ENCODE measurements around the gene FERD3L.
"Not testable (repeated sequence)": the region's sequence is repeated elsewhere in the genome, so short reads cannot be mapped to it uniquely, and the experiment has no call there.

Gene FERD3L, protein sequence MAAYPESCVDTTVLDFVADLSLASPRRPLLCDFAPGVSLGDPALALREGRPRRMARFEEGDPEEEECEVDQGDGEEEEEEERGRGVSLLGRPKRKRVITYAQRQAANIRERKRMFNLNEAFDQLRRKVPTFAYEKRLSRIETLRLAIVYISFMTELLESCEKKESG

GRCh38 chr7:19144661-19145433 is at the start of gene FERD3L:
TSS of gene FERD3L (minus strand) at chr7:19145421. CDS start at chr7:19145362, 59 bp downstream.
- peak within 1 kb of the TSS; percentile 33; the same call in 1 of the 2 replicates for H3K4me3 ChIP-seq (ENCODE audit: low read length)
- TF ChIP-seq, protein P1, sequence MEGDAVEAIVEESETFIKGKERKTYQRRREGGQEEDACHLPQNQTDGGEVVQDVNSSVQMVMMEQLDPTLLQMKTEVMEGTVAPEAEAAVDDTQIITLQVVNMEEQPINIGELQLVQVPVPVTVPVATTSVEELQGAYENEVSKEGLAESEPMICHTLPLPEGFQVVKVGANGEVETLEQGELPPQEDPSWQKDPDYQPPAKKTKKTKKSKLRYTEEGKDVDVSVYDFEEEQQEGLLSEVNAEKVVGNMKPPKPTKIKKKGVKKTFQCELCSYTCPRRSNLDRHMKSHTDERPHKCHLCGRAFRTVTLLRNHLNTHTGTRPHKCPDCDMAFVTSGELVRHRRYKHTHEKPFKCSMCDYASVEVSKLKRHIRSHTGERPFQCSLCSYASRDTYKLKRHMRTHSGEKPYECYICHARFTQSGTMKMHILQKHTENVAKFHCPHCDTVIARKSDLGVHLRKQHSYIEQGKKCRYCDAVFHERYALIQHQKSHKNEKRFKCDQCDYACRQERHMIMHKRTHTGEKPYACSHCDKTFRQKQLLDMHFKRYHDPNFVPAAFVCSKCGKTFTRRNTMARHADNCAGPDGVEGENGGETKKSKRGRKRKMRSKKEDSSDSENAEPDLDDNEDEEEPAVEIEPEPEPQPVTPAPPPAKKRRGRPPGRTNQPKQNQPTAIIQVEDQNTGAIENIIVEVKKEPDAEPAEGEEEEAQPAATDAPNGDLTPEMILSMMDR (conservative IDR thresholded peaks at IDR 0.05; ENCODE audit: low read length) = no peak
- DNase-seq (ENCODE audit: low read depth) = no peak

DNA sequence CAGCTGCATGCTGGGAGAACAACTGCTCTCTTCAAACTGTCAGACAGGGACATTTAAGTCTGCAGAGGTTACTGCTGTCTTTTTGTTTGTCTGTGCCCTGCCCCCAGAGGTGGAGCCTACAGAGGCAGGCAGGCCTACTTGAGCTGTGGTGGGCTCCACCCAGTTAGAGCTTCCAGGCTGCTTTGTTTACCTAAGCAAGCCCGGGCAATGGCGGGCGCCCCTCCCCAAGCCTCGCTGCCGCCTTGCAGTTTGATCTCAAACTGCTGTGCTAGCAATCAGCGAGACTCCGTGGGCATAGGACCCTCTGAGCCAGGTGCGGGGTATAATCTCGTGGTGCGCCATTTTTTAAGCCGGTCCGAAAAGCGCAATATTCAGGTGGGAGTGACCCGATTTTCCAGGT is 49.2 kb upstream of the FERD3L start:
- H3K4me3 ChIP-seq (ENCODE audit: low read length); DNase-seq (ENCODE audit: low read depth): not testable (repeated sequence)

DNA sequence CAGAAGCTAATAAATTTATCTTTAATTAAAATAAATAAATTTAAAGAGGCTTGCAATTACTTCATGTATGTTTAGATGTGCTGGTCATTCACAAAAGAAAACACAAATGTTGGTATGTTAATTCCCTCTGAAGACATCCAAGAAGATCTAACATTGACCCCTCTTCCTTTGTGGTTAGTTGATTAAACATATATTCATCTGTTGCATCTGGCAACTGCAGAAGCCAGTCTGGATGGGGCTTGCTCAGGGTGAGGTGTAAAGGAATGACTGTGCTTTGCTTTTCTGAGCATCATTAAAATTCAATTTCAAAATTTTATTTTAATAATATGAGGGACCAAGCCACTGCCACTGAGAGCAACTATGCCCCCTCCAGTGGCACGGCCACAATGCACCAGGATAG is 36.4 kb upstream of the FERD3L start:
- no peak for DNase-seq (ENCODE audit: low read depth)
- TF ChIP-seq, protein P1 (conservative IDR thresholded peaks at IDR 0.05; ENCODE audit: low read length) = no peak
- no peak overlapping the region for H3K4me3 ChIP-seq (ENCODE audit: low read length)

DNA sequence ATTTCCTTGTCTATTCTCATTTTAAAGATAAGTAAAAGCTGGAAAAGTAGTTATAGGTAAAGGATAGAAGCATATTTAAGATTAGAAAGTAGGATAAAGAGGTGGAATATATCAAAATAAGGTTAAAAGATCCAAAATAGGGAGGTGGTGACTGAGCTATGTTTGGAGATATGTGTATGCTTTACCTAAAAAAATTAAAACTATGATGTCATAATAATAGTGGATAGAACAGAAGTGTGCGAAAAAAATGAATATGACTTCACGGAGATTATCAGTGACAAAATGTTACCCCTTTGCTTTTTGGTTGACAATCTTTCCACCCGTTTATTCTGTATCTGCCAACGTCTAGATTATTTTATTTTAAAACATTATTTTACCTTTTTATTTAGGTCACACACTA is 33.4 kb upstream of the FERD3L start:
- no peak overlapping the region for H3K4me3 ChIP-seq (ENCODE audit: low read length)
- no peak for DNase-seq (ENCODE audit: low read depth)
- TF ChIP-seq, protein P1 (conservative IDR thresholded peaks at IDR 0.05; ENCODE audit: low read length) = no peak

GRCh38 chr7:19177269-19177668 is 32.0 kb upstream of the FERD3L start:
- TF ChIP-seq, protein P1 (conservative IDR thresholded peaks at IDR 0.05; ENCODE audit: low read length) = no peak
- peak; percentile 18 for DNase-seq (ENCODE audit: low read depth)
- H3K4me3 ChIP-seq (ENCODE audit: low read length) = no peak overlapping the region

DNA sequence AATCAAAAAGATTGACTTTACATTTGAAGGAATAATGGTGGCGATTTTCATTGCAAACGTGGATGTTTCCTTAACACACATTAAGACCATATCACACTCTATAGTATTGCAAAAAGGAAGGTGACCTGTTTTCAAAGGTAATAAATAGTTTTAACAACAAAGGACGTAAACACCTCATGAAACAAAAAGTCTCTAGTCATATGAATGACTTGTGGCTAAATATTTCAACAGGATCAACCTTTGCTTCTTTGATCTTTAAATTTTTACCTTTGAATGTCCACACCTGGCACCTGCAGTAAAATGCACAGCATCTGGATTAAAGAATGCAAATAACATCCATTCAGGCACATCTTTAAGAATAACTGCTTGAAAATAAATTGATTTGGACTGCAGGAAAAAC is 30.0 kb upstream of the FERD3L start:
- H3K4me3 ChIP-seq (ENCODE audit: low read length) = no peak overlapping the region
- no peak for DNase-seq (ENCODE audit: low read depth)
- TF ChIP-seq, protein P1 (conservative IDR thresholded peaks at IDR 0.05; ENCODE audit: low read length) = no peak

GRCh38 chr7:19161671-19162070 is 16.4 kb upstream of the FERD3L start:
- TF ChIP-seq, protein P1 (conservative IDR thresholded peaks at IDR 0.05; ENCODE audit: low read length) = no peak
- no peak overlapping the region for H3K4me3 ChIP-seq (ENCODE audit: low read length)
- DNase-seq (ENCODE audit: low read depth) = no peak
